HG03575 (cell line): ENCODE data around the gene REXO5.

Source experiments
- ATAC-seq: cut with Tn5 transposase; IDR thresholded peaks from one replicate; pipeline ENCODE4 v1.9.1; 2021; ENCODE audit not compliant: unreplicated experiment, insufficient number of reproducible peaks, low FRiP score; ENCODE audit errors: extremely low read depth

Gene REXO5

GRCh38 chr16:20887207-20887606, 80.9 kb downstream of the REXO5 start:
- no peak for ATAC-seq

DNA sequence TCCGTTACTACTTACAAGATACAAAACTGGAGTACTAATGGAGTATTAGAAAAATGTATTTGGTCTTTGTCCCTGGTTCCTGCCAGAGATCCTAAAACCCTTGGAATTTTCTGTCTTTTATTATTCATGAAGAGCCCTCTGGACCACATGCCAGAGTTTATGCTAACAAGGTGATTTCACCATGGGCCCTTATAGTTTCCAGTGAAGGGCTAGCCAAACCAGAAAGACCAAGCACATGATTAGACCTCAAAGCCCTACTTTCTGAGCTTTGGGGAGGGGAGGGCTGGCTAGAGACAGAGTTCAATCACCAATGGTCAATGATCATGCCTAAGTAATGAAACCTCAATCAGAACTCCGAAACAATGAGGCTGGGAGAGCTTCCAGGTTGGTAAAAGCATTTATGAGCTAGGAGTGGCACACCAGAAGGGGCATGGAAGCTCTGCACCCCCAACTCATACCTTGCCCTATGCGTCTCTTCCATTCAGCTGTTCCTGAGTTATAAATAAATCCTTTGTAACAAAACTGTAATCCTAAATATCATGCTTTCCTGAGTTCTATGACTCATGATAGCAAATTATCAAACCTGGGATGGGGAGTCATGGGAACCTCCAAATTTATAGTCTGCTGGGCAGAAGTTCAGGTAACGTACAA, 83.4 kb downstream of the REXO5 start:
- ATAC-seq: no peak

DNA sequence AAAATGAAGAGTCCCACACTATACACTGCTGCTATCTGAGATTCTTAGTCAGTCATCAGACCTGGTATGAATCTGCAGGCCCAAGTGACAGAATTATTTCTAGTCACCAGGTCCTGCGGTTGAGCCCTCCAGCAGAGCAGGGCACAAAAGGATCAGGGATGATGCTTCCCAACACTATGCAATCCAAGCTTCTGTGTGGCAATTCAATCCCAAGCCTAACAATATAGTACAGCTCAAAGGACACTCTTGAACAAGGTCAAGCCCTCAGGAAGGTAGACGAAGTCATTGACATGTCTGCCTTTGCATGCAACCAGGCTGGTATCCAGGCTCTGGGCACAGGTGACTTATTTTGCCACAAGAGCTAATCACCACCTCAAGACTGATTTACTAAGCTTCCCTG, 88.1 kb downstream of the REXO5 start:
- ATAC-seq: no peak

DNA sequence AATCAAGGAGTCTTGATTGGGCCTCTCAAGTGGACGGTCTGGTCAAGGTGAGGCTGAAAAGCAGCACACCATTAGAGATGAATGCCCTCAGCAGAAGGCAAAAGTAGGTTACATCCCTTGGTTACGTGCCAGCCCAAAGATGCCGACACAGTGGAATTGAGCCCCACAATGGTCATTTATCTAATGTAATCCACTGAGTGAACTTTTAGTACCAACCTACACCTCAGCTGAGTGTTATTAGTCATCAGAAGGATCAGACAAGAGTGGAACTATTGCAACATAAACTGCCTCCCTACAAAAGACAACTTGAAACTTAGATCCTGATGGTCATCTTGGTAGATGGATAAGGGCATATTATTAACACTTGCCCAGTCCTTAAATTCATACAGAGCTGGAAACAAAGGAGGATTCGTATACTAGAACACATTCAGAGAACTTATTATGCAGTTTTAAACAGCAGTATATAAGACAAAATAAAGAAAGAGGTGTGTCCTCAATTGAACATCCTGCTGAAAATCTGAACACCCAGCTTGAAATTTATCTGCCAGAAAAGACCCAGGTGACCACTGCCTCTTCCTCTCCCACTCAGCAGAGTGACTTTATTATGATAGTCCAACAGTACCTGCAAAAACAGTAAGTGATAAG, 91.0 kb downstream of the REXO5 start:
- ATAC-seq: no peak

DNA sequence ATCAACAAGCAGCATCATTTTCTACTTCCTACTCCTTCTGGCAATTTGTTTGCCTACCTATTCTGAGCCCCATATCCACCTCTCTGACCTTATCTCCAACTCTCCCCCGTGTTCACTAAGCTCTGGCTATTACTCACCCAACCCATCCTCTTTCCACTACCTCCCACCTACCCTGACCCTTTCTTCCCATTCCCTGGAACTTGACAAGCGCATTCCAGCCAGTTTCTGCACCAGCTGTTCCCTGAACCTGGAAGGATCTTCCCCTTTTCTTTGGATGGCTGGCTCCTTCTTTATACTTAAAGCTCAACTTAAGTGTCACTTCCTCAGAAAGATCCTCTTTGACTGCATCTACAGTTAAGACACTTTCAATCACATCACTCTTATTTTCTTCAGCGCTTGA, 91.6 kb downstream of the REXO5 start:
- no peak for ATAC-seq

DNA sequence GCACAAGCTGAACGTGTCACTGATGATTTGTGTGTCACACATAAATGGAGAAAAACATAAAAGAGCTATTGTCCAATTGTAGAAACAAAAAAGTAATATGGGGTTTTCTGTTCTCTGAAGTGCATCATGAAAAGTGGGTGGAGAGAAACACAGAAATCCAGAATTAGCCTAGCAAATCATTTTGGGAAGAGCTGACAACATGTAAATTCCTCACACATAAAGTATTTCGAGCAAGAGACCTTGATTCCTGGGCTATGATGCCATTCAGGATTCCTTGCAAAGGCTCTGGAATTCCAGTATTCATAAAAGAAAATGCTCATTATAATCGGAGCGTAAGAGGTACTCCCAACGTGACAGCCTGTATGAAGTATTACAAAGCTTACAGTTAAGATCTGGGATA, 92.7 kb downstream of the REXO5 start:
- ATAC-seq: no peak
